DND-41 (cell line): ENCODE measurements around the gene MYOF.

Experiments
- ATAC-seq: fragments of 200-7000 bp; cut with Tn5 transposase; 3 replicates; pipeline ENCODE4 v1.9.1; 2021; ENCODE audit warnings: low read depth; ENCODE audit not compliant: insufficient read depth
- DNase-seq: peaks from one replicate; pipeline ENCODE4 v3.0.0-alpha.2; 2020
- H2AFZ ChIP-seq: 2 replicates; pipeline ENCODE4 v1.6.0; 2012; ENCODE audit warnings: low read depth, low read length
- H3K27ac ChIP-seq: 2 replicates; pipeline ENCODE4 v1.5.1; 2012; ENCODE audit warnings: low read length, inconsistent platforms
- H3K27me3 ChIP-seq: fragments of 200-600 bp; sonication (generic); 2 replicates; pipeline ENCODE4 v1.6.0; 2012; ENCODE audit warnings: low read length, mild to moderate bottlenecking, inconsistent platforms; ENCODE audit not compliant: insufficient read depth, poor library complexity
- H3K36me3 ChIP-seq: 2 replicates; pipeline ENCODE4 v1.5.1; 2012; ENCODE audit warnings: low read length, inconsistent platforms; ENCODE audit not compliant: insufficient read depth
- H3K4me1 ChIP-seq: 2 replicates; pipeline ENCODE4 v1.5.1; 2012; ENCODE audit warnings: mild to moderate bottlenecking, low read length; ENCODE audit not compliant: insufficient read depth
- H3K4me2 ChIP-seq: 2 replicates; pipeline ENCODE4 v1.6.0; 2012; ENCODE audit warnings: mild to moderate bottlenecking, moderate library complexity, low read length, inconsistent platforms; ENCODE audit not compliant: insufficient read depth
- H3K4me3 ChIP-seq, 2 experiments: fragments of 200-600 bp in 1 of 2; shearing (Covaris generic) in 1 of 2; 2 replicates each; pipeline ENCODE4 v1.5.1; 2012 to 2016; ENCODE audit warnings: inconsistent platforms in 2 of 2, low read length in 2 of 2, mild to moderate bottlenecking in 2 of 2, low read depth in 1 of 2, moderate library complexity in 1 of 2
- H3K79me2 ChIP-seq: 2 replicates; pipeline ENCODE4 v1.6.0; 2012; ENCODE audit warnings: low read length, inconsistent platforms; ENCODE audit not compliant: insufficient read depth
- H3K9ac ChIP-seq: 2 replicates; pipeline ENCODE4 v1.6.0; 2012; ENCODE audit warnings: low read depth, mild to moderate bottlenecking, inconsistent platforms, low read length, moderate library complexity
- H3K9me3 ChIP-seq: 2 replicates; pipeline ENCODE4 v1.5.1; 2012; ENCODE audit warnings: low read length, moderate library complexity, mild to moderate bottlenecking, inconsistent platforms; ENCODE audit not compliant: insufficient read depth, severe bottlenecking
- H4K20me1 ChIP-seq: 2 replicates; pipeline ENCODE4 v1.6.0; 2012; ENCODE audit warnings: low read length; ENCODE audit not compliant: insufficient read depth
- EZH2 ChIP-seq: IDR thresholded peaks from 3 replicates; pipeline ENCODE4 v1.6.1; 2012; ENCODE audit warnings: borderline replicate concordance, low read depth, mild to moderate bottlenecking, moderate library complexity, low read length, inconsistent platforms; ENCODE audit not compliant: severe bottlenecking
- TF ChIP-seq, protein P1 (sequence below): IDR thresholded peaks from 2 replicates; pipeline ENCODE4 v1.5.1; 2012; ENCODE audit warnings: borderline replicate concordance, low read length, moderate library complexity, mild to moderate bottlenecking; ENCODE audit not compliant: poor library complexity, severe bottlenecking; ENCODE audit errors: extremely low read depth

Gene MYOF

DNA sequence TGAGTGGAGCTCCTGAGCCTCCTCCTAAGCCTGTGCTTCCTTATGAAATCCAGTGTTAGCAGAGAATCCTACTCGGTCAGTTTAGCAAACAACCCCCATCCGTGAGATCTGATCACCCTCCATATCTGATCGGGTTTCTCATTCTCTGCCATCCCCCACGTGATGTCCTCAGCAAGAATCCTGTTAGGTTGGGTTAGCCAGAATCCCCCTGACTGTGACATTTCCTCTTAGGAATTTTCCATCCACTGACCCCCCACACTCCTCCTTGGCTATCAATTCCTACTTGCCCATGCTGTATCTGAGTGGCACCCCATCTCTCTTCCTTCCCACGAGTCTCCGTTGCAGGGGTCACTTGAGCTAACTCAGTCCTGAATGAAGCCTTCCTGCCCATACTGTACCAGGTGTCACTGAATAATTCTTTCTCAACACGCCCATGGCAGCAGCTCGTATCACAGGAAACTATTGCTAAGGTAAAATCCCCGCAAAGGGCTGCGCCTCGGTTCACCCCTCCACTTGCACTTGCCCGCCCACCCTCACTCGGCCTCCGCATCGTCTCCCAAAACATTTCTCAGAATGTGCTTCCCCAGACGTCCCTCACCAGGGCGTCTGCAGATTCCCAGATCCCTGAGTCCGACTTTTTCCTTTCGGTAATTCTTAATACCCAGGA is 44.1 kb downstream of the MYOF start:
- no peak overlapping the region for H2AFZ ChIP-seq
- H3K9me3 ChIP-seq: no peaks in the 10 kb centered on the region
- H3K27me3 ChIP-seq: peaks cover 8% of the 10 kb centered on the region
- no peak overlapping the region for H3K9ac ChIP-seq
- H3K4me3 ChIP-seq: no peak overlapping the region
- DNase-seq (no peak), ATAC-seq (no peak)
- no peaks in the 10 kb centered on the region for H3K36me3 ChIP-seq
- no peaks in the 10 kb centered on the region for H4K20me1 ChIP-seq
- H3K27ac ChIP-seq: no peak overlapping the region
- no peak for TF ChIP-seq EZH2
- TF ChIP-seq, protein P1, sequence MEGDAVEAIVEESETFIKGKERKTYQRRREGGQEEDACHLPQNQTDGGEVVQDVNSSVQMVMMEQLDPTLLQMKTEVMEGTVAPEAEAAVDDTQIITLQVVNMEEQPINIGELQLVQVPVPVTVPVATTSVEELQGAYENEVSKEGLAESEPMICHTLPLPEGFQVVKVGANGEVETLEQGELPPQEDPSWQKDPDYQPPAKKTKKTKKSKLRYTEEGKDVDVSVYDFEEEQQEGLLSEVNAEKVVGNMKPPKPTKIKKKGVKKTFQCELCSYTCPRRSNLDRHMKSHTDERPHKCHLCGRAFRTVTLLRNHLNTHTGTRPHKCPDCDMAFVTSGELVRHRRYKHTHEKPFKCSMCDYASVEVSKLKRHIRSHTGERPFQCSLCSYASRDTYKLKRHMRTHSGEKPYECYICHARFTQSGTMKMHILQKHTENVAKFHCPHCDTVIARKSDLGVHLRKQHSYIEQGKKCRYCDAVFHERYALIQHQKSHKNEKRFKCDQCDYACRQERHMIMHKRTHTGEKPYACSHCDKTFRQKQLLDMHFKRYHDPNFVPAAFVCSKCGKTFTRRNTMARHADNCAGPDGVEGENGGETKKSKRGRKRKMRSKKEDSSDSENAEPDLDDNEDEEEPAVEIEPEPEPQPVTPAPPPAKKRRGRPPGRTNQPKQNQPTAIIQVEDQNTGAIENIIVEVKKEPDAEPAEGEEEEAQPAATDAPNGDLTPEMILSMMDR: no peak
- H3K4me2 ChIP-seq: no peak overlapping the region
- no peaks in the 10 kb centered on the region for H3K79me2 ChIP-seq
- no peaks in the 10 kb centered on the region for H3K4me1 ChIP-seq

DNA sequence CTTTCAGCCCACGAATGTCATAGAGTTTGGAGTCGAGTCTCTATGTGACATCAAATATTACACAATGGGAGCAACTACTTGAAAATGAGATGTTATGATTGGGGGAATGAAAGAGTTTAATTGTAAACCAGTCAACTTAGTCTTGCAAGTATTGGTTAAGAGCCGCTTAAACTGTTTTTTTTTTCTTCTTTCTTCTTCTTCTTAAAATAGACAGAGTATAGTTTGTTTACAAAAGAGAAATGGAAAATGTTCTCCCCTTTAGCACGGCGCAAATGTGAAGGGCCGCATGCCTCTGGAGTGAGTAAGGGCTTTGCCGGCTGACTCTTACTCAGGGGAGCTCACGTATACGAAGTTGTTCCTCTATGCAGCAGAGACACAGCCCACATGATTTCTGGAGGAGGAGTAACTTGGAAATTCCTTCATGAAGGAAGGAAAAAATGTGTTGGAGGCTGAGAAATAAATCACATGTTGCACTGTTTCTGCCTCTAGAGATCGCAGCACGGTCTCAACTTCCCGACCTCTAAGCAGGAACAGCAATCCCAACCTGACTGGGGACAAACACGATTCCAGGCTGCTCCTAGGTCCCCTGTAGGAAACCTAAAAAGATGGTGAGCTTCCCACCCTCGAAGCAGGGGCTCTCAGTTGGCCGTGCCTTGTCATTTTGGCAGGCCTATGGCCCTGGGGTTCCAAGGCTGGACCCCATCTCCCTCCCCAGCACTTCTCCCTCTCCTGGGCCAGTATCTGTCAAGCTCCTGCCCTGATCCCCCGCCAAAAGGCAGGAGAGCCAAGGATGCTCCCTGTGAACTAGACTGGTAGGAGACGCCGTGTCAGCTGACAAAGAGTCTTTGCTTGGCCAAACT is 44.8 kb downstream of the MYOF start:
- DNase-seq (no peak), ATAC-seq (no peak)
- Histone ChIP-seq H3K27ac (no peak overlapping the region), H4K20me1 (no peaks in the 10 kb centered on the region), H3K79me2 (no peaks in the 10 kb centered on the region), H3K36me3 (no peaks in the 10 kb centered on the region), H3K9ac (no peak overlapping the region), H3K4me1 (no peaks in the 10 kb centered on the region), H3K27me3 (peaks cover 11% of the 10 kb centered on the region), H3K4me3 (no peak overlapping the region), H3K9me3 (no peaks in the 10 kb centered on the region), H3K4me2 (no peak overlapping the region), H2AFZ (no peak overlapping the region)
- TF ChIP-seq EZH2: no peak
- TF ChIP-seq, protein P1: no peak

DNA sequence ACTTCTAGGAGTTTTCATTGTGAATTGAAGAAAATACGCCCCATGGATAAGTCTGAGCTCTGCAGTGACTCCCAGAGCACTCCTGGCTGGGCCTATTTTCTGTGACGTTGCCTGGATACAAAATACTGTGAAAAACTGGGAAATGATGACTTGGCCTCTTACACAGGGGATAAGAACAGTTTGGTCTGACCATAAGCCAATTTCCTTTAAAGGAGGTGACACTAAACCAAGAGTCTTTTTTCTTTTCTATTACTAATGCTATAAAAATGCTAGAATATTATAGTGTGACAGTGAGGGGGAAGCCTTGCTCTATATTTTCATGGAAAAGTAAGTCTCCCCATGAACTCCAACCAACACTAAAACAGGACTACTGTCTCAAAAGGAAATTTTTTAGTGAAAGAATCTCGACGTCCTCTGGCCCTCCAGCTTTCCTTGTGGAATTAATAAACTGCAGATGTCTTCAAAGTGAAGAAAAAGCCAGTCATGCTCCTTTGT is 45.5 kb downstream of the MYOF start:
- Histone ChIP-seq H3K4me3 (no peak overlapping the region), H3K9me3 (no peaks in the 10 kb centered on the region), H3K9ac (no peak overlapping the region), H3K4me2 (no peak overlapping the region), H3K4me1 (no peaks in the 10 kb centered on the region), H3K79me2 (no peaks in the 10 kb centered on the region), H3K27me3 (peaks cover 11% of the 10 kb centered on the region), H2AFZ (no peak overlapping the region), H3K36me3 (no peaks in the 10 kb centered on the region), H3K27ac (no peak overlapping the region), H4K20me1 (no peaks in the 10 kb centered on the region)
- ATAC-seq: no peak
- no peak for DNase-seq
- TF ChIP-seq, protein P1: no peak
- TF ChIP-seq EZH2: no peak
